IPS DF 6.9 (cell line): ENCODE measurements around the gene TNRC6C.

Experiments
- DNase-seq: peaks from one replicate; pipeline ENCODE4 v3.0.0-alpha.2; 2013; ENCODE audit warnings: low read depth, low spot score
- H3K27ac ChIP-seq: one replicate; pipeline ENCODE4 v1.5.1; 2013; ENCODE audit warnings: low read length, control low read depth
- H3K27me3 ChIP-seq: 2 replicates; pipeline ENCODE4 v1.6.1; 2013; ENCODE audit warnings: mild to moderate bottlenecking, low read length; ENCODE audit not compliant: control insufficient read depth, insufficient read depth
- H3K36me3 ChIP-seq: 2 replicates; pipeline ENCODE4 v1.6.1; 2013; ENCODE audit warnings: low read length; ENCODE audit not compliant: control insufficient read depth, insufficient read depth
- H3K4me1 ChIP-seq: 2 replicates; pipeline ENCODE4 v1.6.1; 2013; ENCODE audit warnings: low read length; ENCODE audit not compliant: control insufficient read depth, insufficient read depth
- H3K4me3 ChIP-seq: 2 replicates; pipeline ENCODE4 v1.5.1; 2013; ENCODE audit warnings: mild to moderate bottlenecking, low read length
- H3K9me3 ChIP-seq: 2 replicates; pipeline ENCODE4 v1.6.1; 2013; ENCODE audit warnings: low read length, inconsistent platforms; ENCODE audit not compliant: control insufficient read depth, insufficient read depth
- WGBS: extraction: QIAGEN DNeasy Blood & Tissue Kit; methylation state at CpG from one replicate; pipeline ENCODE4 v1.1.7; 2013; ENCODE audit warnings: mixed read lengths, missing lambda C conversion rate; ENCODE audit not compliant: insufficient read length, insufficient coverage; 5-methylcytosine and 5-hydroxymethylcytosine counted together

The TNRC6C gene

GRCh38 chr17:77946900-77947645 lies 11.4 kb upstream of the TNRC6C start:
- DNase-seq, result no peak
- Histone ChIP-seq H3K27ac (no peak overlapping the region), H3K4me3 (no peak overlapping the region), H3K4me1 (no peaks in the 10 kb centered on the region; the same call in 1 of the 2 replicates), H3K36me3 (no peaks in the 10 kb centered on the region), H3K27me3 (no peaks in the 10 kb centered on the region), H3K9me3 (no peaks in the 10 kb centered on the region)
- WGBS, result no CpG with 5 or more reads among the region's 6 CpGs

GRCh38 chr17:77948690-77949114 lies 9.8 kb upstream of the TNRC6C start:
- no peak for DNase-seq
- WGBS, result no CpG with 5 or more reads among the region's 3 CpGs
- H3K9me3 ChIP-seq, result no peaks in the 10 kb centered on the region
- no peak overlapping the region for H3K4me3 ChIP-seq
- no peaks in the 10 kb centered on the region for H3K36me3 ChIP-seq
- no peak overlapping the region for H3K27ac ChIP-seq
- no peaks in the 10 kb centered on the region; the same call in 1 of the 2 replicates for H3K4me1 ChIP-seq
- H3K27me3 ChIP-seq, result no peaks in the 10 kb centered on the region; the same call in 1 of the 2 replicates

- Histone ChIP-seq H3K27me3 (peaks cover 1% of the 10 kb centered on the region; the same call in 1 of the 2 replicates), H3K4me1 (no peaks in the 10 kb centered on the region; the same call in 1 of the 2 replicates), H3K4me3 (no peak overlapping the region), H3K27ac (no peak overlapping the region), H3K36me3 (no peaks in the 10 kb centered on the region), H3K9me3 (no peaks in the 10 kb centered on the region)
- DNase-seq, result no peak
- WGBS, result no CpG with 5 or more reads among the region's 5 CpGs
Observed at GRCh38 chr17:77951123-77951522, 7.4 kb upstream of the TNRC6C start.

- Histone ChIP-seq H3K36me3 (no peaks in the 10 kb centered on the region), H3K9me3 (no peaks in the 10 kb centered on the region), H3K4me3 (no peak overlapping the region), H3K27me3 (peaks cover 11% of the 10 kb centered on the region; the same call in 1 of the 2 replicates), H3K27ac (no peak overlapping the region), H3K4me1 (peaks cover 2% of the 10 kb centered on the region)
- no CpG with 5 or more reads among the region's 5 CpGs for WGBS
- DNase-seq, result no peak
Observed at GRCh38 chr17:77952368-77952767, 6.1 kb upstream of the TNRC6C start.

GRCh38 chr17:77957235-77957856 lies 1.2 kb upstream of the TNRC6C start:
- no CpG with 5 or more reads among the region's 24 CpGs for WGBS
- Histone ChIP-seq H3K36me3 (no peaks in the 10 kb centered on the region), H3K4me3 (peak overlapping the region; percentile 62; the same call in 1 of the 2 replicates), H3K9me3 (no peaks in the 10 kb centered on the region), H3K27ac (no peak overlapping the region), H3K4me1 (peaks cover 4% of the 10 kb centered on the region; the same call in 1 of the 2 replicates), H3K27me3 (peaks cover 13% of the 10 kb centered on the region; the same call in 1 of the 2 replicates)
- no peak for DNase-seq

- peaks cover 13% of the 10 kb centered on the region; the same call in 1 of the 2 replicates for H3K27me3 ChIP-seq
- no peak for DNase-seq
- H3K4me3 ChIP-seq, result peak overlapping the region; percentile 70; the same call in 1 of the 2 replicates
- WGBS, result no CpG with 5 or more reads among the region's 79 CpGs
- H3K36me3 ChIP-seq, result no peaks in the 10 kb centered on the region
- H3K9me3 ChIP-seq, result no peaks in the 10 kb centered on the region
- H3K4me1 ChIP-seq, result peaks cover 4% of the 10 kb centered on the region; the same call in 1 of the 2 replicates
- H3K27ac ChIP-seq, result no peak overlapping the region
Observed at GRCh38 chr17:77958716-77959125, 218 bp downstream of the TNRC6C start.

GRCh38 chr17:77959126-77959925 lies 823 bp downstream of the TNRC6C start:
- H3K4me1 ChIP-seq, result peaks cover 4% of the 10 kb centered on the region; the same call in 1 of the 2 replicates
- H3K27ac ChIP-seq, result no peak overlapping the region
- H3K9me3 ChIP-seq, result no peaks in the 10 kb centered on the region
- no CpG with 5 or more reads among the region's 92 CpGs for WGBS
- peaks cover 13% of the 10 kb centered on the region; the same call in 1 of the 2 replicates for H3K27me3 ChIP-seq
- peak overlapping the region; percentile 70 for H3K4me3 ChIP-seq
- H3K36me3 ChIP-seq, result no peaks in the 10 kb centered on the region
- no peak for DNase-seq

- H3K4me1 ChIP-seq, result peaks cover 4% of the 10 kb centered on the region; the same call in 1 of the 2 replicates
- H3K27ac ChIP-seq, result no peak overlapping the region
- H3K4me3 ChIP-seq, result peak overlapping the region; percentile 70; the same call in 1 of the 2 replicates
- DNase-seq, result no peak
- H3K9me3 ChIP-seq, result no peaks in the 10 kb centered on the region
- H3K36me3 ChIP-seq, result no peaks in the 10 kb centered on the region
- WGBS, result no CpG with 5 or more reads among the region's 23 CpGs
- H3K27me3 ChIP-seq, result peaks cover 13% of the 10 kb centered on the region; the same call in 1 of the 2 replicates
Observed at GRCh38 chr17:77959926-77960521, 1.5 kb downstream of the TNRC6C start.

GRCh38 chr17:77961741-77962140 lies 3.2 kb downstream of the TNRC6C start:
- Histone ChIP-seq H3K4me1 (peaks cover 4% of the 10 kb centered on the region; the same call in 1 of the 2 replicates), H3K4me3 (no peak overlapping the region), H3K36me3 (no peaks in the 10 kb centered on the region), H3K27me3 (peaks cover 8% of the 10 kb centered on the region; the same call in 1 of the 2 replicates), H3K27ac (no peak overlapping the region), H3K9me3 (no peaks in the 10 kb centered on the region)
- no peak for DNase-seq
- WGBS, result no CpG with 5 or more reads among the region's 4 CpGs
